Activated CD8-positive, alpha-beta memory T cell treated with anti-CD3 and anti-CD28 coated beads for 36 hours (primary cell): ENCODE results near the gene UBE2E1. TPM values are rescaled to one million over a fixed set of nuclear protein-coding genes. Genes with fewer than 3 reads are reported as not detected.
"Not testable (repeated sequence)": the region's sequence is repeated elsewhere in the genome, so short reads cannot be mapped to it uniquely, and the experiment has no call there.

ENCODE experiments used
- CTCF ChIA-PET: fragments of 350-600 bp; sonication (Branson Sonifier 250); formaldehyde crosslinking; loops from one replicate; lab custom pipeline; 2021; ENCODE audit warnings: antibody characterized with exemption; lab: Charles Lee
- POLR2A ChIA-PET: fragments of 350-600 bp; sonication (Branson Sonifier 250); formaldehyde crosslinking; loops from one replicate; lab custom pipeline; 2021; ENCODE audit warnings: antibody characterized with exemption; lab: Charles Lee
- total RNA-seq, 2 experiments: library from RNA; stranded (reverse); gene quantifications; one replicate each; pipeline ENCODE4 v1.2.3, GENCODE V29; 2021

Gene UBE2E1
- total RNA-seq, 2 experiments from 2014 or later = 58.8 to 61.3 TPM

DNA sequence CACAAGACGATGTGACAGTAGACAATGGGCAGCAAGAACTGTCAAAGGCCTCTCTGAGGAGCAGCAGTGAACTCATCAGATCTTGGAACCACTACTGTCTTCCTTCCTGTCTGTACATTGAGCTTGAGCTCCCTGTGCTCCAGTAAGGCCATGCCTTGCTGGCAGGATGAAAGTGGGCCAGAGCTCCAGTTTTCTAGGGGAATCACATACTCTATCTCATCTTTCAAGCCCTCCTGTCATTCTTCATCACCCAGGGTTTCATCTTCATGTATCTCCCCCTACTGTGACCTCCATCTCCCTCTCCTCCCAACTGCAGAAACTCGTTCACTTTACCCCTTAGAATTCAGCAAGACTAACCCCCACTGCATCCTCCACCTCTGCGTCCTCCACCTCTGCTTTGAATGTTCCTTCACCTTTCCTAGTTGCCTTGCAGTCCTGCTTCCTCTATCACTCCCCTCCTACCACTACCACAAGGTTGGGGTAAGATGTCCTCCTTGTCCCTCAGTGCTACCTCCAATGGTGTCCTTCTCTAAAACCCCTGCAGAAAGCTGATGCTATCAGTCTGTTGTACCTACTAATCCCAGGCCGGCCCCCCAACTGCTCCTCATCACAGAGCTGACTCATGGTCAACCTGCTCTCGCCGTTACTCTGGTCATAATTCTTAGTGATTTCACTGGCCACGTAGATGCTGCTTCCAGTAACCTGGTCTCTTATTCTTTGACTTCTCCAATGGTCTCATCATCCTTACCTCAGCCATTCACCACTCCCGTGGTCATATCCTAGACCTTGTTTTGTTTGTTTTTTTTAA, 88.7 kb downstream of the UBE2E1 start:
- CTCF ChIA-PET = no interaction called here
- POLR2A ChIA-PET = interaction anchor here (0.7 kb wide), 1 partner anchor 10 kb away, joined by 7 read pairs; no protein-coding TSS in a partner anchor

GRCh38 chr3:23895181-23895580, 89.4 kb downstream of the UBE2E1 start:
- POLR2A ChIA-PET = no interaction called here

GRCh38 chr3:23900744-23901143, 95.0 kb downstream of the UBE2E1 start:
- POLR2A ChIA-PET = interaction anchor here (0.6 kb wide), 1 partner anchor 365 kb away, joined by 8 read pairs; no protein-coding TSS in a partner anchor
- CTCF ChIA-PET = no interaction called here

More at GRCh38 chr3:23895181-23895580, 89.4 kb downstream of the UBE2E1 start:
- CTCF ChIA-PET = no interaction called here

DNA sequence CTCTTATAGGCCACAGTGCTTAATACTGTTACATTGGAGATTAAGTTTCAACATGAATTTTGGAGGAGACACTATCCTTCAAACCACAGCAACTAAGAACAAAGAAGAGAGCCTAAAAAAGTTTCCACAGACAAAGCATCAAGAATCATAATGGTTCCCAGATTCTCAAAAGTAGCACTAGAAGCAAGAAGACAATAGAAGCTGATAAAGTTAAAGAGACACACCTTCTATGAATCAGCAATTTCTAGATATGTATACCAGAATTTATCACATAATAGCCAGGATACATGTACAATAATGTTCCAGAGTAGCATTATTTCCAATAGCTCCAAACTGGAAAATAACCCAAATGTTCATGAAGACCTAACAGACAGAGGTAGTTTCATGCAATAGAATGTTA, 98.8 kb downstream of the UBE2E1 start:
- ChIA-PET CTCF (no interaction called here), POLR2A (interaction anchor here (0.6 kb wide), 1 partner anchor 11 kb away, joined by 7 read pairs; no protein-coding TSS in a partner anchor)

DNA sequence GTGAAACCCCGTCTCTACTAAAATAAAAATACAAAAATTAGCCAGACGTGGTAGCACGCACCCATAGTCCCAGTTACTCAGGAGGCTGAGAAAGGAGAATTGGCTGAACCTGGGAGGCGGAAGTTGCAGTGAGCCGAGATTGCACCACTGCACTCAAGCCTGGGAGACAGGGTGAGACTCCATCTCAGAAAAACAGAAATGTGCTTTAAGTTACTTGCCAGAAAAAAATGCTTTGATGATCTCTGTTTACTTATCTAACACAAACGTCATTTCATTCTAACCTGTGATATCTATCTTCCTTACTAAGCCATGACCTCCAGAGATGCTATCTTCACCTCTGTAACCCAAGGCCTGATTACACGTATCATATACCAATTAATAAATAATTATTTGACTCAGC, 103.6 kb downstream of the UBE2E1 start:
- ChIA-PET CTCF (no interaction called here), POLR2A (no interaction called here)

- CTCF ChIA-PET = no interaction called here
Observed at GRCh38 chr3:23911397-23911796, 105.6 kb downstream of the UBE2E1 start.

DNA sequence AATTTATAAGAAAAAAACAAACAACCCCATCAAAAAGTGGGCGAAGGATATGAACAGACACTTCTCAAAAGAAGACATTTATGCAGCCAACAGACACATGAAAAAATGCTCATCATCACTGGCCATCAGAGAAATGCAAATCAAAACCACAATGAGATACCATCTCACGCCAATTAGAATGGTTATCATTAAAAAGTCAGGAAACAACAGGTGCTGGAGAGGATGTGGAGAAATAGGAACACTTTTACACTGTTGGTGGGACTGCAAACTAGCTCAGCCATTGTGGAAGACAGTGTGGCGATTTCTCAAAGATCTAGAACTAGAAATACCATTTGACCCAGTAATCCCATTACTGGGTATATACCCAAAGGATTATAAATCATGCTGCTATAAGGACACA, 106.6 kb downstream of the UBE2E1 start:
- CTCF ChIA-PET, POLR2A ChIA-PET: not testable (repeated sequence)

More at GRCh38 chr3:23911397-23911796, 105.6 kb downstream of the UBE2E1 start:
- POLR2A ChIA-PET = no interaction called here

- ChIA-PET POLR2A (no interaction called here), CTCF (no interaction called here)
Observed at GRCh38 chr3:23913182-23913581, 107.4 kb downstream of the UBE2E1 start.

- CTCF ChIA-PET = interaction anchor here (0.7 kb wide), 1 partner anchor 45 kb away, joined by 3 read pairs; no protein-coding TSS in a partner anchor
- POLR2A ChIA-PET = interaction anchor here (0.7 kb wide), 1 partner anchor 284 kb away, joined by 4 read pairs; no protein-coding TSS in a partner anchor
Observed at GRCh38 chr3:23913873-23914743, 108.4 kb downstream of the UBE2E1 start.

DNA sequence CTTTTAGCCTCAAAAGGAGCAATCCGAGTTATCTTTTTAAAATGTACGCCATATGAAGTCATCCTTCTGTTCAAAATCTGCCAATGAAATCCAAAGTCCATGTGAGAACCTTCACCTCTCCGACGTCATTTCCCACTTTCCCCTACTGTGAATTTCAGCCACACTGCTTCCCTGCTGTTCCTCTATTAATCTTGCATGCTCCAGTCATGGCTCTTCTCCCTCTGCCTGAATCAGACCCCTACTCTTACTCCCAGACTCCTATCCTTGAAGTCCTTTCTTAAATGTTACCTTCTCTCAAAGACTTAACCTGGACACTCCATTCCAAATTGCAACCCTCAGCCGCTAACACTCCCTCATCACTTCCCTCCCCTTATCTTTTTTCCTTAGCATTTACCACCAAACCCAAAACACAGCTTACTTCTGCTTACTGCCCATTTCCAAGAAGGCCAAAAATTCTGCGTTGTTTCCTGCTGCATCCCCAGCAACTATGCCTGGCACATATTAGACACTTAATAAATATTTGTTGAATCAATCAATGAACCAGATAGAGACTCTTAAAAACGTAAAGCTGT, 109.9 kb downstream of the UBE2E1 start:
- CTCF ChIA-PET = no interaction called here
- POLR2A ChIA-PET = interaction anchor here (0.7 to 2.2 kb wide), 2 partner anchors 31 to 50 kb away, joined by 3 to 14 read pairs; no protein-coding TSS in a partner anchor

GRCh38 chr3:23916152-23916885, 110.6 kb downstream of the UBE2E1 start:
- CTCF ChIA-PET = interaction anchor here (1.0 to 2.1 kb wide), 2 partner anchors 24 to 28 kb away, joined by 3 to 5 read pairs; no protein-coding TSS in a partner anchor
- POLR2A ChIA-PET = interaction anchor here (0.5 to 2.9 kb wide), 16 partner anchors 8 to 155 kb away, joined by 3 to 19 read pairs (median 3); no protein-coding TSS in a partner anchor

GRCh38 chr3:23916886-23917678, 111.3 kb downstream of the UBE2E1 start, which contains the start of the genes NKIRAS1 and RPL15:
Gene NKIRAS1 (minus strand): TSS chr3:23916990. CDS start chr3:23910904, 6,086 bp downstream.
Gene RPL15 (plus strand): TSS chr3:23917132. CDS start chr3:23917860, 728 bp downstream.
- POLR2A ChIA-PET = interaction anchor here (0.5 to 2.9 kb wide), 17 partner anchors 8 to 156 kb away, joined by 3 to 19 read pairs (median 3); no protein-coding TSS in a partner anchor
- CTCF ChIA-PET = interaction anchor here (1.0 to 2.1 kb wide), 2 partner anchors 25 to 28 kb away, joined by 3 to 5 read pairs; no protein-coding TSS in a partner anchor

DNA sequence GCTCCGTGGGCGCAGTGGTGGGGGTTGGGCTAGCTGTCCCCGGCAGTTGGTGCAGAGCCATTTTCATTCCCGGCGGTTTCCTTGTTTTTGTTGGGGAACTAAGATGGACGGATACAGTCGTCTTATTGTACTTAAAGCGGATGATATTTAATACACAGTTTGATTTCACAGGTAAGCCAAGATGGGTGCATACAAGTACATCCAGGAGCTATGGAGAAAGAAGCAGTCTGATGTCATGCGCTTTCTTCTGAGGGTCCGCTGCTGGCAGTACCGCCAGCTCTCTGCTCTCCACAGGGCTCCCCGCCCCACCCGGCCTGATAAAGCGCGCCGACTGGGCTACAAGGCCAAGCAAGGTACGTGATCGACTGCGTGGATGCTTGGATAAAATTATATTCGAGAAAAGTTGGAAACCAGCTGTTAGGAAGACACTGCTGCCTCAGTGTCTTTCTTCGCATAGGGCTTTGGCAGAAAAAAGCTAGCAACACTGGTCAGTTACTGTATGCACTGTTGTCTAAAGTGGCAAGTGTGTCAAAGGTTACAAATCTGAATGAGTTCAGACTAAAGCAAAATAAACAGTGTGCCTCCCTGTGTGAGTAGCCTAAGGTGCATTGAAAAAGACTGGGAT, 112.0 kb downstream of the UBE2E1 start:
- POLR2A ChIA-PET = interaction anchor here (0.9 to 2.9 kb wide), 7 partner anchors 9 to 109 kb away, joined by 3 to 19 read pairs (median 10); no protein-coding TSS in a partner anchor
- CTCF ChIA-PET = interaction anchor here (2.1 kb wide), 1 partner anchor 29 kb away, joined by 5 read pairs; no protein-coding TSS in a partner anchor

DNA sequence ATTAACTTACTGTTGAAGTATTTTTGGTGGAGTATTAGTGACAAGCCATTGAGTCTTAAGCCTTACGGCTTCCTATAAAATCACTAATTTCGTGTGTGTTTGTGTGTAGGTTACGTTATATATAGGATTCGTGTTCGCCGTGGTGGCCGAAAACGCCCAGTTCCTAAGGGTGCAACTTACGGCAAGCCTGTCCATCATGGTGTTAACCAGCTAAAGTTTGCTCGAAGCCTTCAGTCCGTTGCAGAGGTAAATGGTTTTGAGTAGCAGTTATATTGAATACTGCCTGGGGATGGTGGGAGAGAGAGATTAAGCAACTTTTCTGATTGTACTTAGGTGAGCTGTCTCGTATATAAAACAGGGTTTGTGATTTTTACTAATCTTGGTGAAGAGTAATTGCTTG, 112.6 kb downstream of the UBE2E1 start:
- CTCF ChIA-PET = interaction anchor here (2.1 kb wide), 1 partner anchor 30 kb away, joined by 5 read pairs; no protein-coding TSS in a partner anchor
- POLR2A ChIA-PET = interaction anchor here (0.9 to 2.9 kb wide), 4 partner anchors 8 to 109 kb away, joined by 3 to 19 read pairs (median 4); no protein-coding TSS in a partner anchor

DNA sequence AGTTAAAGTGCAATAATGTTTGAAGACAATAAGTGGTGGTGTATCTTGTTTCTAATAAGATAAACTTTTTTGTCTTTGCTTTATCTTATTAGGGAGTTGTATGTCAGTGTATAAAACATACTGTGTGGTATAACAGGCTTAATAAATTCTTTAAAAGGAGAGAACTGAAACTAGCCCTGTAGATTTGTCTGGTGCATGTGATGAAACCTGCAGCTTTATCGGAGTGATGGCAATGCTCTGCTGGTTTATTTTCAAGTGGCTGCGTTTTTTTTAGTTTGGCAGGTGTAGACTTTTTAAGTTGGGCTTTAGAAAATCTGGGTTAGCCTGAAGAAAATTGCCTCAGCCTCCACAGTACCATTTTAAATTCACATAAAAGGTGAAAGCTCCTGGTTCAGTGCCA, 113.9 kb downstream of the UBE2E1 start:
- POLR2A ChIA-PET = interaction anchor here (1.1 kb wide), 1 partner anchor 30 kb away, joined by 4 read pairs; no protein-coding TSS in a partner anchor
- CTCF ChIA-PET = no interaction called here

DNA sequence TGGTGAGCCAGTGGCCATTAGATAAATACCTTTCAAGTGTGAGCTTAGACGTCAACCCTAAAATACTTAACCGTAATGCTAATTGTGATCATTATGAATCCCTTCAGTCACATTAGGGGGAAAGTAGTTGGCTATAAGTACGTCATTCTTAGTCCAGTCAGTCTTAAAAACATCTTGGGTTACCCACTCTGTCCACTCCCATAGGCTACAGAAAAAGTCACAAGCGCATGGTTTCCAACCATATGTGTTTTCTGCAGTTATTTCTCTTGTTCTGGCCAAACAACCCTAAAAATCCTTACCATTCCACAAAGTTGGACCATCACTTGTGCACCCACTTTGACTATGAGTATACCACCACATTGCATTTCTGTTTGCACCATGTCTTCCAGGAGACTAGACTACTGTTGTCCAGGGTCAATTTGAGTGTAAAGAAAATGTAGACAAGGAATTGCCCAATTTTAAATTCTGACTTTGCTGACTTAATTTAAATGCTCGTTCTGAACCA, 114.4 kb downstream of the UBE2E1 start:
- ChIA-PET POLR2A (no interaction called here), CTCF (no interaction called here)
